Measurements from ENCODE around the gene OSTC.

Gene OSTC

DNA sequence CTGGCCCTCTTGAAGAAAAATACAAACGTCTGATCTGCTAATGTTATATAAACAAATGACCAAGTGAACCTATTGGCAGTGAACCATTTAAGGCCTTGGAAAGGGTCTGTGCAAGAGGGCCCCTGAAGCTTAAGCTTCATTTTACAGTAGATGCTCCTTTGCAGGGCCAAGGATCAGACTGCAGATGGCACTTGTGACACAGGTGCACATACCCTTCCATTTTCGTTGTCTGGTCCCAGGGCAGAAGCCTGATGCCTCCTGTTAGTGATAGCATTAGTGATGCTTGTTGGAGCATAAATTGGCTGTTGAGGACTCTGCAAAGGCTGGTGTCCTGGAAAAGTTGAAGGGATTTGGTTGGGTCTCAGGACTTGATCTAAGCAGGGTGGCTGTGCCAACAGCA, 65.9 kb downstream of the OSTC start:
- no peaks in the 10 kb centered on the region for H3K9me3 ChIP-seq (ENCODE audit: control insufficient read depth, insufficient read depth, low read length)
- no peaks in the 10 kb centered on the region for H3K36me3 ChIP-seq (ENCODE audit: control insufficient read depth, insufficient read depth, low read length)
- peaks cover 11% of the 10 kb centered on the region for H3K4me1 ChIP-seq (ENCODE audit: control insufficient read depth, insufficient read depth, low read length)
- H3K27me3 ChIP-seq (ENCODE audit: control insufficient read depth, insufficient read depth, low read length) = no peaks in the 10 kb centered on the region
- no peak overlapping the region for H3K27ac ChIP-seq (ENCODE audit: low read depth, low read length)
- H3K9ac ChIP-seq (ENCODE audit: low read depth, low read length) = no peak overlapping the region
- H3K4me3 ChIP-seq (ENCODE audit: low read depth, low read length) = no peak overlapping the region

DNA sequence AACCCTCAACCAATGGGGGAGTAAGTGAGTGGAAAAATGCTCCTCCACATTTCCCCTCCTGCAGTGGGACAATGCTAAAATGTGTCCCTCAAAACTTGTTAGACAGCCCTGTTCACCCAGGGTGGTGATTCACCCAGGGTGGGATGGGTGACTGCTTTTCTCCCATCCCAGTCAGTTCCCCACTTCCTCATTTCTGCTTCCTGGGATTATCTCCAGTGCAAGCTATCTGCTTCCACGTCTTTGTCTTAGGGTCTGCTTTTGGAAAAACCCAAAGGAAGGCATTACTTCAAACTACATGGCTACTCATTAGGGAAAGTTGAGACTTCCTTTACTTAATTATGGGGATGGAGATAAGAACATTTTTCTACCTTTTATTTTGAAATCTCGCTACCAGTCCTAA, 67.0 kb downstream of the OSTC start:
- no peaks in the 10 kb centered on the region for H3K9me3 ChIP-seq (ENCODE audit: control insufficient read depth, insufficient read depth, low read length)
- H3K9ac ChIP-seq (ENCODE audit: low read depth, low read length) = no peak overlapping the region
- H3K27ac ChIP-seq (ENCODE audit: low read depth, low read length) = no peak overlapping the region
- no peak overlapping the region for H3K4me3 ChIP-seq (ENCODE audit: low read depth, low read length)
- H3K4me1 ChIP-seq (ENCODE audit: control insufficient read depth, insufficient read depth, low read length) = peaks cover 11% of the 10 kb centered on the region
- H3K36me3 ChIP-seq (ENCODE audit: control insufficient read depth, insufficient read depth, low read length) = no peaks in the 10 kb centered on the region
- H3K27me3 ChIP-seq (ENCODE audit: control insufficient read depth, insufficient read depth, low read length) = no peaks in the 10 kb centered on the region

Measured in HUES48 (cell line).